Tibial nerve (tissue), 4 donors: ENCODE results near the gene SIVA1. TPM values are rescaled to one million over a fixed set of nuclear protein-coding genes. Genes with fewer than 3 reads are reported as not detected.

Experiments
- DNase-seq, 2 donors: peaks; one replicate each; pipeline ENCODE4 v3.0.0-alpha.2; 2019; ENCODE audit warnings: low spot score in 2 of 2
- H3K27ac ChIP-seq, 4 donors: fragments of 200-600 bp; sonication (generic) in 3 of 4; one replicate each; pipeline ENCODE4 v1.5.1; 2017 to 2019; ENCODE audit warnings: mild to moderate bottlenecking in 1 of 4
- H3K27me3 ChIP-seq, 2 donors: fragments of 200-600 bp; sonication (generic) in 1 of 2; one replicate each; pipeline versions ENCODE4 v1.5.1 to v1.6.0; 2017 to 2019
- H3K36me3 ChIP-seq, 3 donors: fragments of 200-600 bp; sonication (generic); one replicate each; pipeline ENCODE4 v1.5.1; 2018 to 2019
- H3K4me1 ChIP-seq, 4 donors: fragments of 200-600 bp; sonication (generic) in 3 of 4; one replicate each; pipeline ENCODE4 v1.5.1; 2017 to 2019
- H3K4me3 ChIP-seq, 4 donors: fragments of 200-600 bp; sonication (generic) in 3 of 4; one replicate each; pipeline ENCODE4 v1.5.1; 2017 to 2019; ENCODE audit warnings: mild to moderate bottlenecking in 1 of 4, moderate library complexity in 1 of 4
- H3K9me3 ChIP-seq, 4 donors: fragments of 200-600 bp; sonication (generic) in 3 of 4; one replicate each; pipeline ENCODE4 v1.5.1; 2017 to 2019
- CTCF ChIP-seq, 5 experiments: fragments of 200-600 bp in 3 of 5; fragments of 450-650 bp in 2 of 5; sonication (generic) in 3 of 5; IDR thresholded peaks; one replicate each; pipeline ENCODE4 v1.5.1; 2016 to 2019; ENCODE audit warnings: antibody characterized with exemption in 5 of 5, mild to moderate bottlenecking in 3 of 5, moderate library complexity in 2 of 5
- EP300 ChIP-seq, 2 donors: sonication (generic); formaldehyde crosslinking; IDR thresholded peaks; one replicate each; pipeline ENCODE4 v1.6.1; 2017; ENCODE audit warnings: antibody characterized with exemption in 2 of 2, mild to moderate bottlenecking in 1 of 2
- POLR2A ChIP-seq, 2 donors: fragments of 450-650 bp; IDR thresholded peaks; one replicate each; pipeline ENCODE4 v1.6.1; 2017; ENCODE audit warnings: antibody characterized with exemption in 2 of 2, mild to moderate bottlenecking in 2 of 2, moderate library complexity in 2 of 2
- WGBS, 2 donors: methylation state at CpG; one replicate each; pipeline ENCODE4 v1.1.5; 2018; 5-methylcytosine and 5-hydroxymethylcytosine counted together
- total RNA-seq, 4 donors: library from RNA; depleted of rRNA; stranded (reverse); fragments of >200 nt; gene quantifications; one replicate each; pipeline ENCODE4 v1.1.0, GENCODE V29; 2016

The SIVA1 gene
- total RNA-seq, 4 donors from 2014 or later: 260 to 422 (median 378) TPM

- no peak overlapping the region for H3K4me3 ChIP-seq
- H3K27ac ChIP-seq: peak overlapping the region in 1 of 4 donors; percentile 72
- no peaks in the 10 kb centered on the region for H3K27me3 ChIP-seq
- H3K4me1 ChIP-seq: peaks cover 0 to 38% (median 11%) of the 10 kb centered on the region in 4 donors
- no peaks in the 10 kb centered on the region for H3K9me3 ChIP-seq
- peaks cover 16 to 87% (median 41%) of the 10 kb centered on the region in 3 donors for H3K36me3 ChIP-seq
- WGBS, 2 donors: 82 to 88% methylated on average over 25 to 30 of the region's 34 CpGs
- no peak for DNase-seq
- no peak for TF ChIP-seq POLR2A (IDR thresholded peaks at IDR 0.05)
- TF ChIP-seq EP300 (IDR thresholded peaks at IDR 0.05): no peak
- TF ChIP-seq CTCF (IDR thresholded peaks at IDR 0.05): no peak
These were observed 42.7 kb upstream of the SIVA1 start for GRCh38 chr14:104710071-104710735.

- 83 to 86% methylated on average over 29 to 38 of the region's 40 CpGs for WGBS, 2 donors
- no peaks in the 10 kb centered on the region for H3K27me3 ChIP-seq
- peak overlapping the region in 2 of 4 donors; percentile 42 to 51 for H3K27ac ChIP-seq
- H3K4me1 ChIP-seq: peaks cover 0 to 16% (median 7%) of the 10 kb centered on the region in 4 donors
- no peak for DNase-seq
- TF ChIP-seq EP300 (IDR thresholded peaks at IDR 0.05) (no peak), CTCF (IDR thresholded peaks at IDR 0.05) (no peak), POLR2A (IDR thresholded peaks at IDR 0.05) (no peak)
- H3K36me3 ChIP-seq: peaks cover 16 to 96% (median 40%) of the 10 kb centered on the region in 3 donors
- H3K4me3 ChIP-seq: no peak overlapping the region
- H3K9me3 ChIP-seq: no peaks in the 10 kb centered on the region
These were observed 39.8 kb upstream of the SIVA1 start for GRCh38 chr14:104712881-104713734.

- DNase-seq: no peak
- Histone ChIP-seq H3K36me3 (peaks cover 16 to 99% (median 40%) of the 10 kb centered on the region in 3 donors), H3K27ac (peak overlapping the region in 2 of 4 donors; percentile 42 to 51), H3K4me1 (peaks cover 0 to 10% (median 0%) of the 10 kb centered on the region in 4 donors), H3K9me3 (no peaks in the 10 kb centered on the region), H3K4me3 (no peak overlapping the region), H3K27me3 (no peaks in the 10 kb centered on the region)
- TF ChIP-seq EP300 (IDR thresholded peaks at IDR 0.05) (no peak), CTCF (IDR thresholded peaks at IDR 0.05) (no peak), POLR2A (IDR thresholded peaks at IDR 0.05) (no peak)
- WGBS, 2 donors: 84 to 88% methylated on average over 3 to 6 of the region's 16 CpGs
These were observed 38.9 kb upstream of the SIVA1 start for GRCh38 chr14:104714066-104714465.

- H3K4me3 ChIP-seq: no peak overlapping the region
- no peaks in the 10 kb centered on the region for H3K27me3 ChIP-seq
- peaks cover 0 to 10% (median 0%) of the 10 kb centered on the region in 4 donors for H3K4me1 ChIP-seq
- no peaks in the 10 kb centered on the region for H3K9me3 ChIP-seq
- no peak for TF ChIP-seq POLR2A (IDR thresholded peaks at IDR 0.05)
- no peak for TF ChIP-seq EP300 (IDR thresholded peaks at IDR 0.05)
- TF ChIP-seq CTCF (IDR thresholded peaks at IDR 0.05): no peak
- H3K27ac ChIP-seq: peak overlapping the region in 2 of 4 donors; percentile 38 to 42
- WGBS, 2 donors: 89 to 90% methylated on average over 30 of the region's 31 CpGs
- peaks cover 16 to 99% (median 40%) of the 10 kb centered on the region in 3 donors for H3K36me3 ChIP-seq
- DNase-seq: no peak
These were observed 38.3 kb upstream of the SIVA1 start for GRCh38 chr14:104714681-104715080.
